Measurements from ENCODE around the gene NMRK2.

NMRK2 gene

GRCh38 chr19:3981736-3982681, 49.1 kb downstream of the NMRK2 start:
- DNase-seq (ENCODE audit: low spot score) = peak; percentile 43

GRCh38 chr19:3982701-3983541, 50.1 kb downstream of the NMRK2 start:
- peak; percentile 46 for DNase-seq (ENCODE audit: low spot score)

GRCh38 chr19:3983542-3983914, 50.7 kb downstream of the NMRK2 start:
- peak; percentile 40 for DNase-seq (ENCODE audit: low spot score)

GRCh38 chr19:3983936-3984583, 51.2 kb downstream of the NMRK2 start:
- DNase-seq (ENCODE audit: low spot score) = peak; percentile 55

GRCh38 chr19:3984584-3984907, 51.7 kb downstream of the NMRK2 start:
- DNase-seq (ENCODE audit: low spot score) = no peak

- peak; percentile 92 for DNase-seq (ENCODE audit: low spot score)
Observed at GRCh38 chr19:3984908-3985642, 52.2 kb downstream of the NMRK2 start, which contains the start of gene EEF2. Gene EEF2 (minus strand): TSS chr19:3985463. CDS start chr19:3985380, 83 bp downstream.

- no peak for DNase-seq (ENCODE audit: low spot score)
Observed at GRCh38 chr19:3985643-3986259, 52.9 kb downstream of the NMRK2 start.

GRCh38 chr19:3986260-3987041, 53.6 kb downstream of the NMRK2 start:
- DNase-seq (ENCODE audit: low spot score) = peak; percentile 62

GRCh38 chr19:3987619-3988371, 54.9 kb downstream of the NMRK2 start:
- peak; percentile 86 for DNase-seq (ENCODE audit: low spot score)

GRCh38 chr19:3990815-3991117, 57.9 kb downstream of the NMRK2 start:
- no peak for DNase-seq (ENCODE audit: low spot score)

All from ecto neural progenitor cell (in vitro differentiated cells).